Mucosa of rectum (tissue), 2 donors: Measurements from ENCODE around the gene ZNF407.

ENCODE experiments used
- H3K27ac ChIP-seq, 2 donors: one replicate each; pipeline ENCODE4 v1.7.0; 2013; ENCODE audit warnings: inconsistent platforms in 2 of 2, low read depth in 2 of 2, low read length in 2 of 2
- H3K27me3 ChIP-seq, 2 donors: one replicate each; pipeline ENCODE4 v1.7.0; 2013; ENCODE audit warnings: low read length in 2 of 2; ENCODE audit not compliant: control insufficient read depth in 2 of 2, insufficient read depth in 2 of 2
- H3K36me3 ChIP-seq, 2 donors: one replicate each; pipeline ENCODE4 v1.7.0; 2013; ENCODE audit warnings: low read length in 2 of 2; ENCODE audit not compliant: control insufficient read depth in 2 of 2, insufficient read depth in 2 of 2
- H3K4me1 ChIP-seq, 2 donors: one replicate each; pipeline ENCODE4 v1.7.0; 2013; ENCODE audit warnings: low read length in 2 of 2, mild to moderate bottlenecking in 1 of 2; ENCODE audit not compliant: control insufficient read depth in 2 of 2, insufficient read depth in 2 of 2
- H3K4me3 ChIP-seq, 2 donors: one replicate each; pipeline ENCODE4 v1.7.0; 2013; ENCODE audit warnings: low read length in 2 of 2
- H3K9ac ChIP-seq, 2 donors: one replicate each; pipeline ENCODE4 v1.7.0; 2013; ENCODE audit warnings: low read length in 2 of 2, low read depth in 1 of 2, mild to moderate bottlenecking in 1 of 2
- H3K9me3 ChIP-seq, 2 donors: one replicate each; pipeline ENCODE4 v1.7.0; 2013; ENCODE audit warnings: low read length in 2 of 2; ENCODE audit not compliant: control insufficient read depth in 2 of 2
- donor health status: healthy.
- donor health status: Normal muscosa, but diverticular disease.

The ZNF407 gene

GRCh38 chr18:74597662-74598349, at the start of gene ZNF407:
Gene ZNF407, plus strand, starts transcription at chr18:74597870. Its CDS starts 33,150 bp downstream, at chr18:74631020.
- H3K4me1 ChIP-seq = peaks cover 11 to 14% of the 10 kb centered on the region in 2 donors
- peak within 1 kb of the TSS; percentile 92 to 94 for H3K9ac ChIP-seq
- H3K36me3 ChIP-seq = no peaks in the 10 kb centered on the region
- no peaks in the 10 kb centered on the region for H3K27me3 ChIP-seq
- peak within 1 kb of the TSS; percentile 95 to 99 for H3K4me3 ChIP-seq
- H3K9me3 ChIP-seq = no peaks in the 10 kb centered on the region
- H3K27ac ChIP-seq = peak within 1 kb of the TSS; percentile 95 to 96

GRCh38 chr18:74549591-74550104, 48.0 kb upstream of the ZNF407 start:
- H3K4me3 ChIP-seq = no peak overlapping the region
- no peak overlapping the region for H3K27ac ChIP-seq
- no peak overlapping the region for H3K9ac ChIP-seq
- no peaks in the 10 kb centered on the region for H3K36me3 ChIP-seq
- H3K27me3 ChIP-seq = peaks cover 0 to 5% of the 10 kb centered on the region in 2 donors
- peaks cover 4 to 9% of the 10 kb centered on the region in 2 donors for H3K4me1 ChIP-seq
- peaks cover 6 to 7% of the 10 kb centered on the region in 2 donors for H3K9me3 ChIP-seq

GRCh38 chr18:74550886-74551285, 46.8 kb upstream of the ZNF407 start:
- no peak overlapping the region for H3K9ac ChIP-seq
- H3K27me3 ChIP-seq = peaks cover 0 to 7% of the 10 kb centered on the region in 2 donors
- H3K4me3 ChIP-seq = no peak overlapping the region
- H3K27ac ChIP-seq = no peak overlapping the region
- no peaks in the 10 kb centered on the region for H3K36me3 ChIP-seq
- peaks cover 6 to 7% of the 10 kb centered on the region in 2 donors for H3K9me3 ChIP-seq
- H3K4me1 ChIP-seq = peaks cover 4 to 9% of the 10 kb centered on the region in 2 donors

GRCh38 chr18:74551452-74551851, 46.2 kb upstream of the ZNF407 start:
- no peak overlapping the region for H3K27ac ChIP-seq
- peaks cover 6 to 7% of the 10 kb centered on the region in 2 donors for H3K9me3 ChIP-seq
- peaks cover 4 to 6% of the 10 kb centered on the region in 2 donors for H3K4me1 ChIP-seq
- peaks cover 0 to 7% of the 10 kb centered on the region in 2 donors for H3K27me3 ChIP-seq
- no peaks in the 10 kb centered on the region for H3K36me3 ChIP-seq
- H3K4me3 ChIP-seq = no peak overlapping the region
- no peak overlapping the region for H3K9ac ChIP-seq

GRCh38 chr18:74551936-74552555, 45.6 kb upstream of the ZNF407 start:
- Histone ChIP-seq H3K27ac (no peak overlapping the region), H3K9ac (no peak overlapping the region), H3K4me3 (no peak overlapping the region)

GRCh38 chr18:74556126-74556525, 41.5 kb upstream of the ZNF407 start:
- no peaks in the 10 kb centered on the region for H3K36me3 ChIP-seq
- no peak overlapping the region for H3K4me3 ChIP-seq
- no peak overlapping the region for H3K9ac ChIP-seq
- peaks cover 0 to 7% of the 10 kb centered on the region in 2 donors for H3K27me3 ChIP-seq
- no peak overlapping the region for H3K27ac ChIP-seq
- no peaks in the 10 kb centered on the region for H3K4me1 ChIP-seq
- H3K9me3 ChIP-seq = no peaks in the 10 kb centered on the region

More at GRCh38 chr18:74551936-74552555, 45.6 kb upstream of the ZNF407 start:
- H3K27me3 ChIP-seq = peaks cover 0 to 7% of the 10 kb centered on the region in 2 donors
- H3K4me1 ChIP-seq = peaks cover 0 to 2% of the 10 kb centered on the region in 2 donors
- no peaks in the 10 kb centered on the region for H3K36me3 ChIP-seq
- H3K9me3 ChIP-seq = peaks cover 6 to 7% of the 10 kb centered on the region in 2 donors

- Histone ChIP-seq H3K27me3 (peaks cover 0 to 7% of the 10 kb centered on the region in 2 donors), H3K9ac (no peak overlapping the region), H3K4me1 (no peaks in the 10 kb centered on the region), H3K36me3 (no peaks in the 10 kb centered on the region), H3K27ac (no peak overlapping the region), H3K9me3 (no peaks in the 10 kb centered on the region), H3K4me3 (no peak overlapping the region)
Observed at GRCh38 chr18:74558096-74558495, 39.6 kb upstream of the ZNF407 start.

GRCh38 chr18:74562131-74562730, 35.4 kb upstream of the ZNF407 start:
- no peaks in the 10 kb centered on the region for H3K27me3 ChIP-seq
- no peak overlapping the region for H3K4me3 ChIP-seq
- no peak overlapping the region for H3K27ac ChIP-seq
- H3K9ac ChIP-seq = no peak overlapping the region
- no peaks in the 10 kb centered on the region for H3K9me3 ChIP-seq
- H3K4me1 ChIP-seq = peaks cover 0 to 13% of the 10 kb centered on the region in 2 donors
- no peaks in the 10 kb centered on the region for H3K36me3 ChIP-seq

- Histone ChIP-seq H3K9me3 (no peaks in the 10 kb centered on the region), H3K4me1 (peaks cover 0 to 13% of the 10 kb centered on the region in 2 donors), H3K9ac (no peak overlapping the region), H3K27me3 (peaks cover 0 to under 1% of the 10 kb centered on the region in 2 donors), H3K4me3 (no peak overlapping the region), H3K36me3 (no peaks in the 10 kb centered on the region), H3K27ac (no peak overlapping the region)
Observed at GRCh38 chr18:74562775-74563174, 34.9 kb upstream of the ZNF407 start.

- Histone ChIP-seq H3K9me3 (no peaks in the 10 kb centered on the region), H3K4me3 (no peak overlapping the region), H3K9ac (no peak overlapping the region), H3K4me1 (peaks cover 0 to 13% of the 10 kb centered on the region in 2 donors), H3K36me3 (no peaks in the 10 kb centered on the region), H3K27ac (no peak overlapping the region), H3K27me3 (peaks cover 0 to 1% of the 10 kb centered on the region in 2 donors)
Observed at GRCh38 chr18:74563999-74564398, 33.7 kb upstream of the ZNF407 start.
